C4-2B (cell line): ENCODE measurements around the gene FAM120B.

ENCODE experiments used
- H3K27ac ChIP-seq: fragments of 450-650 bp; 2 replicates; pipeline ENCODE4 v1.5.1; 2017
- ZFX ChIP-seq: fragments of 450-650 bp; IDR thresholded peaks from 2 replicates; pipeline ENCODE4 v1.6.1; 2017
- TF ChIP-seq, protein P1 (sequence below): fragments of 450-650 bp; conservative IDR thresholded peaks from 2 replicates; pipeline ENCODE4 v1.5.1; 2017; ENCODE audit warnings: mild to moderate bottlenecking

Gene FAM120B

DNA sequence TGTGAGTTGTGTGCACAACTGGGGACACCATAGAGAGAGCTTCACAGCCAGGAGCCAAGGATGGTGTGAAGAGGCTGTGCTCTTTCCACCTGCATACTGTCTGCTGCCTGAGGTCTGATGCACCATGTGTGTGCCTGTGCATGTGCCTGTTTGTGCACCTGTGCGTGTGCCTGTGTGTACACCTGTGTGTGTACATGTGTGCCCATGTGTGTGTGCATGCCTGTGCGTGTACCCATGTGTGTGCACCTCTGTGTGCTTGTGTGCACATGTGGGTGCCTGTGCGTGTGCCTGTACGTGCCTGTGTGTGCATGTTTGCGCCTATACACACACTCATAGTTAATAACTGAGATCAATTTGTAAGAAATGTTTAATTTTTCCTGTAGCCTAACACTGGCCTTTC, 51.3 kb downstream of the FAM120B start:
- TF ChIP-seq ZFX: no peak
- TF ChIP-seq, protein P1, sequence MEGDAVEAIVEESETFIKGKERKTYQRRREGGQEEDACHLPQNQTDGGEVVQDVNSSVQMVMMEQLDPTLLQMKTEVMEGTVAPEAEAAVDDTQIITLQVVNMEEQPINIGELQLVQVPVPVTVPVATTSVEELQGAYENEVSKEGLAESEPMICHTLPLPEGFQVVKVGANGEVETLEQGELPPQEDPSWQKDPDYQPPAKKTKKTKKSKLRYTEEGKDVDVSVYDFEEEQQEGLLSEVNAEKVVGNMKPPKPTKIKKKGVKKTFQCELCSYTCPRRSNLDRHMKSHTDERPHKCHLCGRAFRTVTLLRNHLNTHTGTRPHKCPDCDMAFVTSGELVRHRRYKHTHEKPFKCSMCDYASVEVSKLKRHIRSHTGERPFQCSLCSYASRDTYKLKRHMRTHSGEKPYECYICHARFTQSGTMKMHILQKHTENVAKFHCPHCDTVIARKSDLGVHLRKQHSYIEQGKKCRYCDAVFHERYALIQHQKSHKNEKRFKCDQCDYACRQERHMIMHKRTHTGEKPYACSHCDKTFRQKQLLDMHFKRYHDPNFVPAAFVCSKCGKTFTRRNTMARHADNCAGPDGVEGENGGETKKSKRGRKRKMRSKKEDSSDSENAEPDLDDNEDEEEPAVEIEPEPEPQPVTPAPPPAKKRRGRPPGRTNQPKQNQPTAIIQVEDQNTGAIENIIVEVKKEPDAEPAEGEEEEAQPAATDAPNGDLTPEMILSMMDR: no peak
- no peak overlapping the region for H3K27ac ChIP-seq

DNA sequence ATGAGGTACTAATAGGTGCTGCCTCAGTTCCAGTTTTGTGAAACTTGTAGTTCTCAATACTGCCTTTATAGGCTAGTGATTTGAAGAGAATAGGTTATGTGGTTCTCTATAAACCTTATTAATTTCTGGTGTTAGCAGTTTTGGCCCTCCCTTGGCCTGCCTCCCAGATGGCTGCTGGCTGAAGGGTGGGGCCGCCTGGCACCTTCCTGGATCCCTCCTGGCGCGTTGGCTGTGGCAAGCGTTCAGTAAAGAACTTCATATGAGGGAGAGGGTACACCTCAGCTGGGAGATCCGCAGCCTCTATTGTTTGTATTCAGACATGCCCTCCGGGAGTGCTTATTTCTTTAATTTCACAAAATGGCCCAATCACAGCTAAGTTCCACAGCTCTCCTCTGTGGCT, 51.9 kb downstream of the FAM120B start:
- no peak overlapping the region for H3K27ac ChIP-seq
- TF ChIP-seq ZFX: no peak
- TF ChIP-seq, protein P1: no peak

DNA sequence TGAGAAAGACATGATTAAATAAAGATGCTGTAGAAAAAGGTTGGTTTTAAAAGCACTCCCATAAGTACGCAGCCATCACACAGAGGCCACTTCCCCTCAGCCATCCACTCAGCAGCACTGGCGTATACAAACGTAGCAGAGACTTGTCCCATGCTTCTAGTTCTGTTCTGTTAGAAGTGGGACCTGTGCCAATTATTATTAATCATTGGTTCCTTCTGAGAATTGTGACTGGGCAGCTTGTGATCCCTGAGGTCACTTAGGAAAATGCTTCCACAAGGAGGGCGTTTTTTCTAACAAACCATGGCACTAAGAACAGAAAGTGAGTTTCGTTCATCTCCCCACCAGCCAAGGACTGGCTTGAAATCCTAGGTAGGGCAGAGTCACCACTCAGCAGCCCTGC, 53.9 kb downstream of the FAM120B start:
- H3K27ac ChIP-seq: no peak overlapping the region
- TF ChIP-seq, protein P1: no peak
- no peak for TF ChIP-seq ZFX

DNA sequence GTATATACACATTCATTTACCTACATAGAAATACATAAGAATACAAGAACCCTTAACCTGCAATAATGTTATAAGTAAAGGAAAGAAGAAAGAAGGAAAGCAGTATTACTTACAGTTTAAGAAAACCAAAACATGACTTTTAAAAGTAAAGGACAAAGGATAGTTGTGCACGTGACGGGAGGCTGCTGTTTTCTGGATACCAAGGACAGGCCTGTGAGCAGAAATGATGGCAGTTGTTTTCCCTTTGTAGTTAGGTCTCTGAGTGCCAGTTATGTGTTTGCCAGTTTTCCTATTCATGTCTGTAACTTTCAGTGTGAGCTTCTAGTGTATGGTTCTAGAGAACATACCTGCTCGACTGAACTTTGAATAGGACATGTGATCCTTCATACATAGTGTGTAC, 54.8 kb downstream of the FAM120B start:
- H3K27ac ChIP-seq: no peak overlapping the region
- TF ChIP-seq, protein P1: no peak
- TF ChIP-seq ZFX: no peak

DNA sequence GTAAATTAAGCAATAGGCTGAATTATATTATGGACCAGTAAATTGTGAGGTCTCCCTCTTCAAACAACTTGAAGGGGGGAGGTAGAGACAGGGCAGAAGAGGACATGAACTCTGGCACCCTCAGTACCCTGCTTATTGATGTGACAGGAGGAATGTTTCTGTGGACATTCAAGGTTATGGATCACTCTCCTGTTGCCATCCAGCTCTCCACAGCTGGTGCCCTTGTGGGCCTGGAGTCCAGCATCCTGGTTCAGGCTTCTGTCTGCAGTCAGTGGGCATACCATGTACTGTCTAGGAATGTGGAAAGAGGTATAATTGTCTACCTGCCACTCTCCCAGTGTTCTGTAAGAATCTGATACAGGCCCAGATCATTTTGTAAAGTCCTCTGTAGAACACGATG, 55.6 kb downstream of the FAM120B start:
- TF ChIP-seq, protein P1: no peak
- no peak for TF ChIP-seq ZFX

DNA sequence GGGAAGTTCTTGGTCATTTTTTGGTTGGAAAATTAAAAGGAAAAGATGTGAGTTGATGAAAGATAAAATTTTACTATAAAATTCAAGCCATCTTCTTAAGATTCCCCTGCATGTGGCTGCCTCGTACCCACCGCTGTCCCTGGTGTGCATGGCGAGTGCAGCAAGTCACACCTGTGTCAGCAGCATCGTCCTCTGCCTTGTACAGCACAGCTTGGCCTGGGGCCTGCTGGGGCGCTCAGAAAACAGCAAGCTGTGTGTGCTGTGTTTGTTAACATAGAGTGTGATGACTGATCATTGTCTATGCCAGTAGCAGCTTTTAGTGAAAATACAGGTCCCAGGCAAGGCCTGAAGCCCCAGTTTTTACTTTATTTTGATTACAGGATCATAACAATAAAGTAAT, 56.7 kb downstream of the FAM120B start:
- H3K27ac ChIP-seq: no peak overlapping the region
- TF ChIP-seq, protein P1: no peak
- TF ChIP-seq ZFX: no peak

More for the DNA sequence above, 55.6 kb downstream of the FAM120B start:
- H3K27ac ChIP-seq: no peak overlapping the region

DNA sequence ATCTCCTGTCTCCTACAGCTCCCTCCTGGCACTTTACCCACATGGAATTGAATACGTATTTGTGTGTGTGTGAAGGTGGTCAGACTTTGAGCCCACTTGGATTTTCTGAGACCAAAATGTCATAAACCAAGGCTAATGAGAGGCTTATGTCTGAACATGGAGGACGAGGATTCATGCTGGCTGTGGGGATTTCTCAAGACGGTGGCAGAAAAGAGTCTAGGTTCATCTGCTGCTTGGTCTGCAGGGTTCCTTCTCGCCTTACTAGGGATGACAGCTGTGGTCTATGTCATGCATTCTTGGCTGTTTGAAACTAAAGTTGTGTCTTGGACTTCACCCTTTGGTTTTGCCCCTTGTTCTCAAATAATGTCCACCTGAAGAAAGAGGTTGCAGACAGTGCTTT, 58.6 kb downstream of the FAM120B start:
- H3K27ac ChIP-seq: no peak overlapping the region

More for the DNA sequence above, 58.6 kb downstream of the FAM120B start:
- TF ChIP-seq, protein P1: no peak
- TF ChIP-seq ZFX: no peak
